HepG2 (cell line): ENCODE results near the gene ZNF888. TPM values are rescaled to one million over a fixed set of nuclear protein-coding genes. Genes with fewer than 3 reads are reported as not detected.

Experiments used
- ATAC-seq: fragments of 200-7000 bp; cut with Tn5 transposase; 3 replicates; pipeline ENCODE4 v1.9.1; 2020; ENCODE audit warnings: mild to moderate bottlenecking, moderate library complexity
- BruUV-seq: library from RNA; stranded (reverse); fragments of 400-500 nt; replicated peaks from 2 replicates; lab custom pipeline; 2021; lab: Mats Ljungman, UMichigan
- CTCF ChIA-PET: fragments of 300-600 bp; formaldehyde crosslinking; extraction: SDS; loops from one replicate; lab custom pipeline; 2021; ENCODE audit warnings: low total read pairs, inconsistent platforms, low intra/inter-chr PET ratio; lab: Yijun Ruan, JAX
- POLR2A ChIA-PET: fragments of 350-600 bp; sonication (Branson Sonifier 250); formaldehyde crosslinking; loops from one replicate; lab custom pipeline; 2020; ENCODE audit warnings: antibody characterized with exemption, inconsistent platforms; lab: Yijun Ruan, JAX
- DNase-seq: peaks from one replicate; pipeline ENCODE4 v3.0.0-alpha.2; 2015; ENCODE audit warnings: low spot score
- FAIRE-seq: peaks from 3 replicates; lab custom pipeline; 2011; peaks lifted over from hg19 to GRCh38; lab: Jason Lieb, UNC
- H2AFZ ChIP-seq: one replicate; pipeline ENCODE4 v1.6.1; 2011; ENCODE audit warnings: low read length, inconsistent platforms
- H3K27ac ChIP-seq: fragments of 300-600 bp; 3 replicates; pipeline ENCODE4 v1.8.0; 2011; ENCODE audit warnings: mixed run types, mild to moderate bottlenecking, mixed read lengths, low read length, inconsistent platforms; ENCODE audit not compliant: insufficient read depth; ENCODE audit errors: extremely low read length
- H3K27me3 ChIP-seq, 2 experiments: fragments of 200-600 bp in 1 of 2; 2 replicates in 1 of 2; 3 replicates in 1 of 2; pipeline versions ENCODE4 v1.6.0 to v1.8.0; 2011; ENCODE audit warnings: low read length in 2 of 2, mild to moderate bottlenecking in 2 of 2, moderate library complexity in 2 of 2, inconsistent platforms in 1 of 2; ENCODE audit not compliant: insufficient read depth in 2 of 2, control insufficient read depth in 1 of 2
- H3K36me3 ChIP-seq, 2 experiments: fragments of 200-600 bp in 1 of 2; replicated peaks in 1 of 2; 2 replicates in 1 of 2; 3 replicates in 1 of 2; pipeline versions ENCODE4 v1.5.1 to v1.8.0; 2011; ENCODE audit warnings: low read length in 2 of 2, inconsistent platforms in 1 of 2; ENCODE audit not compliant: insufficient read depth in 2 of 2, control insufficient read depth in 1 of 2
- H3K4me1 ChIP-seq: 2 replicates; pipeline ENCODE4 v1.5.1; 2012; ENCODE audit warnings: low read length, inconsistent platforms; ENCODE audit not compliant: insufficient read depth
- H3K4me2 ChIP-seq: 2 replicates; pipeline ENCODE4 v1.6.0; 2011; ENCODE audit warnings: low read depth, low read length, inconsistent platforms
- H3K4me3 ChIP-seq, 3 experiments: fragments of 200-600 bp in 1 of 3; sonication (generic), shearing (Covaris generic) in 1 of 3; replicated peaks in 1 of 3; 2 replicates each; pipeline ENCODE4 v1.5.1; 2011 to 2016; ENCODE audit warnings: low read length in 3 of 3, inconsistent platforms in 2 of 3, low read depth in 2 of 3, mild to moderate bottlenecking in 2 of 3, control low read depth in 1 of 3, mixed read lengths in 1 of 3; ENCODE audit not compliant: insufficient read depth in 1 of 3
- H3K79me2 ChIP-seq: one replicate; pipeline ENCODE4 v1.6.1; 2011; ENCODE audit warnings: low read length, inconsistent platforms; ENCODE audit not compliant: insufficient read depth
- H3K9ac ChIP-seq: 2 replicates; pipeline ENCODE4 v1.6.0; 2011; ENCODE audit warnings: mild to moderate bottlenecking, low read depth, low read length, inconsistent platforms; ENCODE audit not compliant: insufficient read depth
- H3K9me3 ChIP-seq: 2 replicates; pipeline ENCODE4 v1.5.1; 2012; ENCODE audit warnings: mild to moderate bottlenecking, low read length
- H4K20me1 ChIP-seq: 2 replicates; pipeline ENCODE4 v1.6.0; 2011; ENCODE audit warnings: inconsistent platforms, mild to moderate bottlenecking, low read length, moderate library complexity; ENCODE audit not compliant: insufficient read depth
- AGO2 ChIP-seq: fragments of 200-400 bp; formaldehyde crosslinking; optimal IDR thresholded peaks from 2 replicates; pipeline ENCODE3; 2017; ENCODE audit warnings: mild to moderate bottlenecking, low read depth, low read length, moderate library complexity
- HNF1A ChIP-seq, 2 experiments: sonication (generic) in 1 of 2; formaldehyde crosslinking in 1 of 2; IDR thresholded peaks; 2 replicates each; pipeline versions ENCODE4 v1.4.0 to v1.6.1; 2016 to 2020; ENCODE audit warnings: borderline replicate concordance in 1 of 2, low read depth in 1 of 2, mild to moderate bottlenecking in 1 of 2, missing genetic modification reagents in 1 of 2
- HNRNPLL ChIP-seq: fragments of 200-400 bp; formaldehyde crosslinking; IDR thresholded peaks from 2 replicates; pipeline ENCODE4 v1.6.1; 2017; ENCODE audit warnings: mild to moderate bottlenecking, low read depth, low read length; ENCODE audit not compliant: poor library complexity, severe bottlenecking
- MLXIP ChIP-seq: sonication (generic); formaldehyde crosslinking; IDR thresholded peaks from 2 replicates; pipeline ENCODE4 v1.9.0; 2021; ENCODE audit warnings: missing genetic modification reagents, borderline replicate concordance
- POGZ ChIP-seq: sonication (generic); formaldehyde crosslinking; IDR thresholded peaks from 2 replicates; pipeline ENCODE4 v1.4.0; 2020; ENCODE audit warnings: mild to moderate bottlenecking, missing genetic modification reagents
- SKIL ChIP-seq: sonication (generic); formaldehyde crosslinking; IDR thresholded peaks from 2 replicates; pipeline ENCODE4 v1.8.0; 2022; ENCODE audit warnings: missing genetic modification reagents, mild to moderate bottlenecking, moderate library complexity, borderline replicate concordance
- SOX5 ChIP-seq: IDR thresholded peaks from 2 replicates; pipeline ENCODE4 v1.6.1; 2016; ENCODE audit warnings: borderline replicate concordance
- SPEN ChIP-seq: sonication (generic); formaldehyde crosslinking; IDR thresholded peaks from 2 replicates; pipeline ENCODE4 v1.5.1; 2020; ENCODE audit warnings: low read depth, mild to moderate bottlenecking, missing genetic modification reagents
- TERF1 ChIP-seq: sonication (generic); formaldehyde crosslinking; IDR thresholded peaks from 2 replicates; pipeline ENCODE4 v1.8.0; 2022; ENCODE audit warnings: mild to moderate bottlenecking, missing genetic modification reagents, moderate library complexity
- YEATS2 ChIP-seq: sonication (generic); formaldehyde crosslinking; IDR thresholded peaks from 2 replicates; pipeline ENCODE4 v1.4.0; 2020; ENCODE audit warnings: missing genetic modification reagents, borderline replicate concordance
- ZNF235 ChIP-seq: sonication (generic); formaldehyde crosslinking; IDR thresholded peaks from 2 replicates; pipeline ENCODE4 v1.8.1; 2023; ENCODE audit warnings: mild to moderate bottlenecking, missing genetic modification reagents, borderline replicate concordance
- WGBS: methylation state at CpG from one replicate; pipeline ENCODE4 v1.1.6; 2017; ENCODE audit warnings: low lambda C conversion rate; 5-methylcytosine and 5-hydroxymethylcytosine counted together
- in situ Hi-C: cut with HindIII; loops from 2 replicates; pipeline ENCODE4 v1.10.0; 2017; ENCODE audit warnings: low pct_unique_long_range_greater_than_20kb; ENCODE audit not compliant: extremely low pct_ligation_motif_present
- intact Hi-C: fragments of 100-400 bp; cut with micrococcal nuclease; formaldehyde crosslinking; loops from one replicate; pipeline ENCODE4 v1.10.0; 2022; ENCODE audit not compliant: unreplicated experiment
- polyA plus RNA-seq, 8 experiments: library from polyadenylated mRNA; depleted of rRNA in 3 of 8; stranded (reverse) in 7 of 8; unstranded in 1 of 8; fragments of >200 nt; fragmentation: Illumina TruSeq in 4 of 8; extraction: Trizol in 4 of 8; gene quantifications; 2 replicates each; pipeline versions ENCODE4 v1.2.1 to v1.2.3, GENCODE V29; 2011 to 2016; ENCODE audit warnings: low read depth in 4 of 8, missing spikeins in 1 of 8, mixed read lengths in 1 of 8; ENCODE audit not compliant: insufficient read depth in 1 of 8
- total RNA-seq, 5 experiments: library from RNA; depleted of rRNA; stranded (reverse); fragments of >200 nt; fragmentation: Illumina TruSeq; extraction: Trizol; gene quantifications; 2 replicates each; pipeline ENCODE4 v1.2.3, GENCODE V29; 2016; ENCODE audit warnings: low read depth in 1 of 5

The ZNF888 gene
- total and polyA plus RNA-seq, 2 of the 13 experiments (the other 11 are each of a cell fraction or from before 2014, with no cell fraction given): 1.7 to 7.6 TPM

- CTCF ChIA-PET: no interaction called here
- WGBS: 86% methylated on average over 10 of the region's 12 CpGs
- H3K79me2 ChIP-seq: peaks cover 5% of the 10 kb centered on the region
- TF ChIP-seq SKIL (no peak), SOX5 (peak; percentile 27; the same call in 1 of the 2 replicates), YEATS2 (CRISPR knock-in tag) (no peak), HNRNPLL (no peak), MLXIP (CRISPR knock-in tag) (no peak), SPEN (no peak), TERF1 (CRISPR knock-in tag) (no peak), HNF1A (IDR thresholded peaks at IDR 0.05; ENCODE audit: low read depth) (peak; percentile 73), HNF1A (CRISPR knock-in tag; IDR thresholded peaks at IDR 0.05; ENCODE audit: borderline replicate concordance) (no peak), POGZ (0 out of 2 replicates have a peak, but pooled peaks have one; percentile 9), AGO2 (no peak), ZNF235 (CRISPR knock-in tag) (no peak)
These were observed 13.1 kb upstream of the ZNF888 start for GRCh38 chr19:52936151-52936953.

More at GRCh38 chr19:52936151-52936953, 13.1 kb upstream of the ZNF888 start:
- H3K27me3 ChIP-seq: no peaks in the 10 kb centered on the region
- FAIRE-seq: no peak
- no peaks in the 10 kb centered on the region; a peak in 1 of 5 replicates for H3K36me3 ChIP-seq
- no peaks in the 10 kb centered on the region for H3K9me3 ChIP-seq
- H3K9ac ChIP-seq: no peak overlapping the region
- H2AFZ ChIP-seq: no peak overlapping the region
- no TSS peak for BruUV-seq
- no peak overlapping the region for H3K4me3 ChIP-seq
- H3K4me2 ChIP-seq: peak overlapping the region; percentile 23; the same call in 1 of the 2 replicates
- ATAC-seq: peak; percentile 48; the same call in 2 of the 3 replicates
- peaks cover 29% of the 10 kb centered on the region for H3K4me1 ChIP-seq
- no peaks in the 10 kb centered on the region for H4K20me1 ChIP-seq
- POLR2A ChIA-PET: no interaction called here
- in situ Hi-C loops: no loop called here
- peak; percentile 35 for DNase-seq
- intact Hi-C loops: no loop called here
- H3K27ac ChIP-seq: no peak overlapping the region
